Lower leg skin (tissue), 3 donors: ENCODE results near the gene CNN3.
"Not testable (repeated sequence)": the region's sequence is repeated elsewhere in the genome, so short reads cannot be mapped to it uniquely, and the experiment has no call there.

ENCODE experiments used
- CTCF ChIP-seq, 3 donors: fragments of 450-650 bp; IDR thresholded peaks; one replicate each; pipeline ENCODE4 v1.5.1; 2016; ENCODE audit warnings: antibody characterized with exemption in 3 of 3, mild to moderate bottlenecking in 3 of 3, moderate library complexity in 2 of 3
- POLR2A ChIP-seq, 2 donors: fragments of 450-650 bp; IDR thresholded peaks; one replicate each; pipeline ENCODE4 v1.6.1; 2016 to 2017; ENCODE audit warnings: antibody characterized with exemption in 2 of 2, mild to moderate bottlenecking in 1 of 2, moderate library complexity in 1 of 2

DNA sequence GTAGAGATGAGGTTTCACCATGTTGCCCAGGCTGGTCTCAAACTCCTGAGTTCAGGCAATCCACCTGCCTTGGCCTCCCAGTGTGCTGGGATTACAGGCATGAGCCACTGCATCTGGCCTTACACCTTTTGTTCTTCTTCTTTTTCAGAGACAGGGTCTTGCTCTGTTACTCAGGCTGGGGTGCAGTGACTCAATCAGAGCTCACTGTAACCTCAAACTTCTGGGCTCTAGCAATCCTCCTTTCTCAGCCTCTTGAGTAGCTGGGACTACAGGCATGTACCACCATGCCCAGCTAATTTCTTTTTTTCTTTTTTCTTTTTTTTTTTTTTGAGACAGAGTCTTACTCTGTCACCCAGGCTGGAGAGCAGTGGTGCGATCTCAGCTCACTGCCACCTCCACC, 14.6 kb upstream of the CNN3 start:
- not testable (repeated sequence) for TF ChIP-seq CTCF, POLR2A (IDR thresholded peaks at IDR 0.05)
